Measurements from ENCODE around the gene DNM2. TPM values are rescaled to one million over a fixed set of nuclear protein-coding genes. Genes with fewer than 3 reads are reported as not detected.
A peak's percentile ranks its signal among the peaks of the same experiment; 100 is the strongest.

Gene DNM2
- total RNA-seq, 6 experiments from 2014 or later = 54.0 to 86.9 (median 68.3) TPM

GRCh38 chr19:10773969-10774368, 56.1 kb downstream of the DNM2 start:
- 74% methylated on average over 3 of the region's 3 CpGs for WGBS (ENCODE audit: insufficient coverage, low coverage, low lambda C conversion rate, missing lambda C conversion rate)
- Histone ChIP-seq H3K27ac (no peak overlapping the region), H3K9me3 (no peaks in the 10 kb centered on the region), H3K27me3 (no peaks in the 10 kb centered on the region), H3K4me1 (peaks cover 0 to 14% (median 8%) of the 10 kb centered on the region in 4 donors), H3K4me3 (no peak overlapping the region), H3K36me3 (peaks cover 0 to 57% (median 18%) of the 10 kb centered on the region in 4 donors)
- DNase-seq (no peak), ATAC-seq (no peak)
- intact Hi-C loops (cut with DNase I) = loop anchor here in 1 of 2 donors (5.0 kb wide), 2 partner anchors 57 to 93 kb away; partner anchors contain the start of gene DNM2
- TF ChIP-seq CTCF (IDR thresholded peaks at IDR 0.05) = no peak
- no peak for TF ChIP-seq POLR2A (IDR thresholded peaks at IDR 0.05)

DNA sequence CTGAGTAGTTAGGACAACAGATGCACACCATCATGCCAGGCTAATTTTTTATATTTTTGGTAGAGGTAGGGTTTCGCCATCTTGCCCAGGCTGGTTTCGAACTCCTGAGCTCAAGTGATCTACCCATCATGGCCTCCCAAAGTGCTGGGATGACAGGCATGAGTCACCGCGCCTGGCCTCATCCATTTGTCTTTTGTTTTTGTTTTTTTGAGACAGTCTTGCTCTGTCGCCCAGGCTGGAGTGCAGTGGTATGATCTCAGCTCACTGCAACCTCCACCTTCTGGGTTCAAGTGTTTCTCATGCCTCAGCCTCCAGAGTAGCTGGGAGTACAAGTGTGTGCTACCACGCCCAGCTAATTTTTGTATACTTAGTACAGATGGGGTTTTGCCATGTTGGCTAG, 57.0 kb downstream of the DNM2 start:
- H3K9me3 ChIP-seq = no peaks in the 10 kb centered on the region
- no peaks in the 10 kb centered on the region for H3K27me3 ChIP-seq
- no peak for DNase-seq
- no peak overlapping the region for H3K4me3 ChIP-seq
- intact Hi-C loops (cut with DNase I) = loop anchor here in 1 of 2 donors (5.0 kb wide), 3 partner anchors 43 to 92 kb away; partner anchors contain the start of gene DNM2
- H3K27ac ChIP-seq = no peak overlapping the region
- TF ChIP-seq CTCF (IDR thresholded peaks at IDR 0.05) (no peak), POLR2A (IDR thresholded peaks at IDR 0.05) (no peak)
- ATAC-seq = no peak
- peaks cover 0 to 5% (median 2%) of the 10 kb centered on the region in 4 donors for H3K4me1 ChIP-seq
- peaks cover 0 to 64% (median 18%) of the 10 kb centered on the region in 4 donors for H3K36me3 ChIP-seq
- WGBS (ENCODE audit: insufficient coverage, low coverage, low lambda C conversion rate, missing lambda C conversion rate) = 97% methylated on average over 5 of the region's 6 CpGs

- ATAC-seq (no peak), DNase-seq (no peak)
- 51% methylated on average over 5 of the region's 14 CpGs for WGBS (ENCODE audit: insufficient coverage, low coverage, low lambda C conversion rate, missing lambda C conversion rate)
- TF ChIP-seq POLR2A (IDR thresholded peaks at IDR 0.05) = no peak
- TF ChIP-seq CTCF (IDR thresholded peaks at IDR 0.05) = no peak
- Histone ChIP-seq H3K27ac (no peak overlapping the region), H3K27me3 (no peaks in the 10 kb centered on the region), H3K4me3 (no peak overlapping the region), H3K9me3 (no peaks in the 10 kb centered on the region), H3K36me3 (peaks cover 0 to 77% (median 24%) of the 10 kb centered on the region in 4 donors), H3K4me1 (no peaks in the 10 kb centered on the region)
- intact Hi-C loops (cut with DNase I) = loop anchor here in 1 of 2 donors (5.0 kb wide), 1 partner anchor 45 kb away; no protein-coding TSS in a partner anchor
Observed at GRCh38 chr19:10776900-10777650, 59.2 kb downstream of the DNM2 start.

DNA sequence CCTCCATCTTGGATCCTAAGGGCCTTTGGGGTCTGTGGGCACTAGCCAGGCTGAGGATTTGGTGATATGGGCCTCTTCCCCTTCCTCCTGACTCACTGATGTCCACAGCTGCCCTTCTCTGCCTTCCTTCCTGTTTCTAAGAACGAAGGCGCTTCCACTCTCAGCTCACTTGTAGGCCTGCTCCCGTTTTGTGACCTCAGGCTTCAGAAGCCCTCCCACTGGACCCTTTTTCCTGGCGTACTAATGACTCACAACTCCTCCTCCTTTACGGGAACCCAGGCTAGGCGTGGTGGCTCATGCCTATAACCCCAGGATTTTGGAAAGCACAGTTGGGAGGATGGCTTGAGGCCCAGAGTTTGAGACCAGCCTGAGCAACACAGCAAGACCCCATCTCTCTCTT, 62.5 kb downstream of the DNM2 start:
- intact Hi-C loops (cut with DNase I) = no loop called here
- H3K27ac ChIP-seq = peak overlapping the region in 2 of 3 donors; percentile 37 to 73
- DNase-seq (peak in 1 of 3 donors; percentile 42), ATAC-seq (peak; percentile 72 to 83 (median 80))
- TF ChIP-seq POLR2A (IDR thresholded peaks at IDR 0.05) (no peak), CTCF (IDR thresholded peaks at IDR 0.05) (no peak)
- peaks cover 4 to 81% (median 32%) of the 10 kb centered on the region in 4 donors for H3K36me3 ChIP-seq
- no peaks in the 10 kb centered on the region for H3K9me3 ChIP-seq
- no peaks in the 10 kb centered on the region for H3K4me1 ChIP-seq
- H3K4me3 ChIP-seq = no peak overlapping the region
- 82% methylated on average over 5 of the region's 6 CpGs for WGBS (ENCODE audit: insufficient coverage, low coverage, low lambda C conversion rate, missing lambda C conversion rate)
- no peaks in the 10 kb centered on the region for H3K27me3 ChIP-seq
